Esophagus muscularis mucosa (tissue), 4 donors: Measurements from ENCODE around the gene BTBD8.

Source experiments
- EP300 ChIP-seq: sonication (generic); formaldehyde crosslinking; IDR thresholded peaks from one replicate; pipeline ENCODE4 v1.6.1; 2017; ENCODE audit warnings: antibody characterized with exemption
- POLR2A ChIP-seq: fragments of 450-650 bp; IDR thresholded peaks from one replicate; pipeline ENCODE4 v1.6.1; 2017; ENCODE audit warnings: antibody characterized with exemption, moderate library complexity, mild to moderate bottlenecking, low read depth
- TF ChIP-seq, protein P1 (sequence below), 3 experiments: fragments of 200-600 bp in 2 of 3; fragments of 450-650 bp in 1 of 3; sonication (generic) in 2 of 3; IDR thresholded peaks; one replicate each; pipeline ENCODE4 v1.5.1; 2017 to 2019; ENCODE audit warnings: antibody characterized with exemption in 3 of 3, mild to moderate bottlenecking in 2 of 3, moderate library complexity in 1 of 3

- TF ChIP-seq EP300 (no peak), POLR2A (no peak)
- TF ChIP-seq, protein P1, sequence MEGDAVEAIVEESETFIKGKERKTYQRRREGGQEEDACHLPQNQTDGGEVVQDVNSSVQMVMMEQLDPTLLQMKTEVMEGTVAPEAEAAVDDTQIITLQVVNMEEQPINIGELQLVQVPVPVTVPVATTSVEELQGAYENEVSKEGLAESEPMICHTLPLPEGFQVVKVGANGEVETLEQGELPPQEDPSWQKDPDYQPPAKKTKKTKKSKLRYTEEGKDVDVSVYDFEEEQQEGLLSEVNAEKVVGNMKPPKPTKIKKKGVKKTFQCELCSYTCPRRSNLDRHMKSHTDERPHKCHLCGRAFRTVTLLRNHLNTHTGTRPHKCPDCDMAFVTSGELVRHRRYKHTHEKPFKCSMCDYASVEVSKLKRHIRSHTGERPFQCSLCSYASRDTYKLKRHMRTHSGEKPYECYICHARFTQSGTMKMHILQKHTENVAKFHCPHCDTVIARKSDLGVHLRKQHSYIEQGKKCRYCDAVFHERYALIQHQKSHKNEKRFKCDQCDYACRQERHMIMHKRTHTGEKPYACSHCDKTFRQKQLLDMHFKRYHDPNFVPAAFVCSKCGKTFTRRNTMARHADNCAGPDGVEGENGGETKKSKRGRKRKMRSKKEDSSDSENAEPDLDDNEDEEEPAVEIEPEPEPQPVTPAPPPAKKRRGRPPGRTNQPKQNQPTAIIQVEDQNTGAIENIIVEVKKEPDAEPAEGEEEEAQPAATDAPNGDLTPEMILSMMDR (IDR thresholded peaks at IDR 0.05): no peak
Measured at GRCh38 chr1:92167151-92167550, 87.0 kb downstream of the BTBD8 start.
